H1 (cell line): ENCODE data around the gene GLUL. TPM values are rescaled to one million over a fixed set of nuclear protein-coding genes. Genes with fewer than 3 reads are reported as not detected.

Experiments used
- CBX8 ChIP-seq: fragments of 300-800, 300-1000 bp; sonication (generic); IDR thresholded peaks from 2 replicates; pipeline ENCODE4 v1.7.1; 2016; ENCODE audit warnings: low read depth, low read length, borderline replicate concordance
- CHD2 ChIP-seq: IDR thresholded peaks from 2 replicates; pipeline ENCODE4 v1.6.1; 2012; ENCODE audit warnings: low read length, improper control_type of control experiment
- EZH2 ChIP-seq: fragments of 200-600 bp; sonication (generic); IDR thresholded peaks from 2 replicates; pipeline ENCODE4 v1.7.1; 2012; ENCODE audit warnings: low read depth, mild to moderate bottlenecking, moderate library complexity, low read length, inconsistent platforms; ENCODE audit not compliant: severe bottlenecking
- FOSL1 ChIP-seq: IDR thresholded peaks from 2 replicates; pipeline ENCODE4 v1.6.1; 2011; ENCODE audit warnings: mild to moderate bottlenecking, low read depth, low read length, moderate library complexity; ENCODE audit not compliant: insufficient read depth
- GTF2F1 ChIP-seq: IDR thresholded peaks from 2 replicates; pipeline ENCODE4 v1.6.1; 2012; ENCODE audit warnings: low read depth, low read length, improper control_type of control experiment, borderline replicate concordance
- KDM5A ChIP-seq: fragments of 200-600 bp; IDR thresholded peaks from 2 replicates; pipeline ENCODE4 v1.7.1; 2012; ENCODE audit warnings: mild to moderate bottlenecking, low read length, inconsistent platforms, mixed read lengths
- RBBP5 ChIP-seq: IDR thresholded peaks from 2 replicates; pipeline ENCODE4 v1.7.1; 2012; ENCODE audit warnings: low read depth, mild to moderate bottlenecking, inconsistent platforms, low read length, moderate library complexity, borderline replicate concordance
- SRF ChIP-seq: IDR thresholded peaks from 2 replicates; pipeline ENCODE4 v1.6.1; 2011; ENCODE audit warnings: mild to moderate bottlenecking, low read depth, low read length, moderate library complexity
- polyA plus RNA-seq, 7 experiments: library from polyadenylated mRNA; depleted of rRNA in 3 of 7; stranded (reverse) in 5 of 7; unstranded in 2 of 7; fragments of >200 nt in 5 of 7; fragments of 200-250 nt in 2 of 7; gene quantifications; 1 replicate in 5 of 7; 2 replicates in 1 of 7; 4 replicates in 1 of 7; pipeline versions ENCODE4 v1.2.1 to v1.2.3, GENCODE V29; 2011 to 2013; ENCODE audit warnings: missing spikeins in 2 of 7, mixed read lengths in 2 of 7
- total RNA-seq: library from RNA; stranded (reverse); fragmentation: NEBNext Ultra II Directional; extraction: Animal tissue kit (Norgen Biotek cat#: 25700); gene quantifications from 2 replicates; pipeline ENCODE4 v1.2.1, GENCODE V29; 2021

GLUL gene
- total and polyA plus RNA-seq, 2 of the 8 experiments (the other 6 are each of a cell fraction or from before 2014, with no cell fraction given), result 261 to 453 TPM

- TF ChIP-seq CHD2, result no peak
- TF ChIP-seq EZH2, result no peak
- no peak for TF ChIP-seq RBBP5
- no peak for TF ChIP-seq KDM5A
- no peak for TF ChIP-seq GTF2F1
- TF ChIP-seq SRF, result no peak
- TF ChIP-seq CBX8, result no peak
- TF ChIP-seq FOSL1, result no peak
These were observed 42.4 kb downstream of the GLUL start (continued) for GRCh38 chr1:182348961-182349747.
